GM12878 (cell line): Measurements from ENCODE around the gene EFNA3. TPM values are rescaled to one million over a fixed set of nuclear protein-coding genes. Genes with fewer than 3 reads are reported as not detected.

Experiments used
- BACH1 ChIP-seq: fragments of 450-650 bp; IDR thresholded peaks from 2 replicates; pipeline ENCODE4 v1.6.1; 2017; ENCODE audit warnings: mild to moderate bottlenecking, borderline replicate concordance
- BCL11A ChIP-seq: IDR thresholded peaks from 2 replicates; pipeline ENCODE4 v1.6.1; 2011; ENCODE audit warnings: low read depth, low read length
- JUNB ChIP-seq: IDR thresholded peaks from 2 replicates; pipeline ENCODE4 v1.6.1; 2016; ENCODE audit warnings: antibody characterized with exemption, mild to moderate bottlenecking
- MEF2A ChIP-seq: IDR thresholded peaks from 2 replicates; pipeline ENCODE4 v1.6.1; 2011; ENCODE audit warnings: low read depth, mild to moderate bottlenecking, low read length, moderate library complexity; ENCODE audit not compliant: insufficient read depth
- MYB ChIP-seq: fragments of 150-350 bp; IDR thresholded peaks from 2 replicates; pipeline ENCODE4 v1.6.1; 2014; ENCODE audit warnings: mild to moderate bottlenecking, low read depth, low read length, borderline replicate concordance
- NR2F1 ChIP-seq: fragments of 450-650 bp; conservative IDR thresholded peaks from 2 replicates; pipeline ENCODE4 v1.6.1; 2017; ENCODE audit warnings: mild to moderate bottlenecking
- POLR2A ChIP-seq: IDR thresholded peaks from 2 replicates; pipeline ENCODE4 v1.6.1; 2011; ENCODE audit warnings: low read depth, mild to moderate bottlenecking, low read length
- POLR2AphosphoS2 ChIP-seq: IDR thresholded peaks from 2 replicates; pipeline ENCODE4 v1.6.1; 2011; ENCODE audit warnings: low read depth, mild to moderate bottlenecking, low read length, improper control_type of control experiment, moderate library complexity
- RAD51 ChIP-seq: fragments of 450-650 bp; IDR thresholded peaks from 2 replicates; pipeline ENCODE4 v1.6.1; 2016; ENCODE audit warnings: moderate library complexity, mild to moderate bottlenecking, inconsistent platforms
- RUNX3 ChIP-seq: IDR thresholded peaks from 2 replicates; pipeline ENCODE4 v1.6.1; 2012; ENCODE audit warnings: low read length, inconsistent platforms
- SMAD5 ChIP-seq: IDR thresholded peaks from 2 replicates; pipeline ENCODE4 v1.6.1; 2016; ENCODE audit warnings: antibody characterized with exemption, low read depth
- STAT1 ChIP-seq: fragments of 450-650 bp; conservative IDR thresholded peaks from 2 replicates; pipeline ENCODE4 v1.6.1; 2014; ENCODE audit warnings: antibody characterized with exemption, mild to moderate bottlenecking
- ZBED1 ChIP-seq: IDR thresholded peaks from 2 replicates; pipeline ENCODE4 v1.6.1; 2016; ENCODE audit warnings: borderline replicate concordance
- ZNF687 ChIP-seq: fragments of 450-650 bp; IDR thresholded peaks from 2 replicates; pipeline ENCODE4 v1.6.1; 2017; ENCODE audit warnings: mild to moderate bottlenecking, moderate library complexity
- polyA plus RNA-seq, 11 experiments: library from polyadenylated mRNA; depleted of rRNA in 4 of 11; unstranded in 6 of 11; stranded (reverse) in 5 of 11; fragments of >200 nt; fragmentation: Nextera tagmentation in 4 of 11; fragmentation: Illumina TruSeq in 1 of 11; extraction: Ambion mirVana in 4 of 11; extraction: Trizol in 1 of 11; gene quantifications; 1 replicate in 1 of 11; 2 replicates in 10 of 11; pipeline versions ENCODE4 v1.2.1 to v1.2.3, GENCODE V29; 2011 to 2016; ENCODE audit warnings: inconsistent platforms in 2 of 11, missing spikeins in 2 of 11, low read depth in 1 of 11
- total RNA-seq, 4 experiments: library from RNA; depleted of rRNA in 3 of 4; stranded (reverse); fragments of >200 nt in 3 of 4; fragmentation: Illumina TruSeq in 1 of 4; extraction: Trizol in 1 of 4; gene quantifications; 2 replicates each; pipeline versions ENCODE4 v1.2.1 to v1.2.3, GENCODE V29; 2013 to 2021
- TF ChIP-seq, protein P1 (sequence below): fragments of 450-650 bp; formaldehyde crosslinking; IDR thresholded peaks from 2 replicates; pipeline ENCODE4 v1.4.0; 2020; ENCODE audit warnings: mild to moderate bottlenecking, moderate library complexity
- TF ChIP-seq, protein P2 (sequence below): fragments of 450-650 bp; conservative IDR thresholded peaks from 2 replicates; pipeline ENCODE4 v1.6.1; 2017; ENCODE audit warnings: mild to moderate bottlenecking, moderate library complexity
- TF ChIP-seq, protein P3 (sequence below): fragments of 450-650 bp; IDR thresholded peaks from 2 replicates; pipeline ENCODE4 v1.6.1; 2016; ENCODE audit warnings: mild to moderate bottlenecking, moderate library complexity, borderline replicate concordance

EFNA3 gene
- total and polyA plus RNA-seq, 10 of the 15 experiments (the other 5 are each of a cell fraction or from before 2014, with no cell fraction given) = 0.08 to 5.4 (median 1.1) TPM

GRCh38 chr1:155135415-155136028 lies 56.9 kb downstream of the EFNA3 start, which contains the start of gene SLC50A1 (continued):
- TF ChIP-seq RAD51 = no peak
- TF ChIP-seq JUNB = no peak
- TF ChIP-seq POLR2AphosphoS2 = peak; percentile 93
- TF ChIP-seq POLR2A = peak; percentile 93
- 0 out of 2 replicates have a peak, but pooled peaks have one; percentile 14 for TF ChIP-seq MEF2A
- TF ChIP-seq SMAD5 = peak; percentile 70; the same call in 1 of the 2 replicates
- TF ChIP-seq RUNX3 = peak; percentile 84
- TF ChIP-seq BCL11A = no peak
- TF ChIP-seq, protein P1, sequence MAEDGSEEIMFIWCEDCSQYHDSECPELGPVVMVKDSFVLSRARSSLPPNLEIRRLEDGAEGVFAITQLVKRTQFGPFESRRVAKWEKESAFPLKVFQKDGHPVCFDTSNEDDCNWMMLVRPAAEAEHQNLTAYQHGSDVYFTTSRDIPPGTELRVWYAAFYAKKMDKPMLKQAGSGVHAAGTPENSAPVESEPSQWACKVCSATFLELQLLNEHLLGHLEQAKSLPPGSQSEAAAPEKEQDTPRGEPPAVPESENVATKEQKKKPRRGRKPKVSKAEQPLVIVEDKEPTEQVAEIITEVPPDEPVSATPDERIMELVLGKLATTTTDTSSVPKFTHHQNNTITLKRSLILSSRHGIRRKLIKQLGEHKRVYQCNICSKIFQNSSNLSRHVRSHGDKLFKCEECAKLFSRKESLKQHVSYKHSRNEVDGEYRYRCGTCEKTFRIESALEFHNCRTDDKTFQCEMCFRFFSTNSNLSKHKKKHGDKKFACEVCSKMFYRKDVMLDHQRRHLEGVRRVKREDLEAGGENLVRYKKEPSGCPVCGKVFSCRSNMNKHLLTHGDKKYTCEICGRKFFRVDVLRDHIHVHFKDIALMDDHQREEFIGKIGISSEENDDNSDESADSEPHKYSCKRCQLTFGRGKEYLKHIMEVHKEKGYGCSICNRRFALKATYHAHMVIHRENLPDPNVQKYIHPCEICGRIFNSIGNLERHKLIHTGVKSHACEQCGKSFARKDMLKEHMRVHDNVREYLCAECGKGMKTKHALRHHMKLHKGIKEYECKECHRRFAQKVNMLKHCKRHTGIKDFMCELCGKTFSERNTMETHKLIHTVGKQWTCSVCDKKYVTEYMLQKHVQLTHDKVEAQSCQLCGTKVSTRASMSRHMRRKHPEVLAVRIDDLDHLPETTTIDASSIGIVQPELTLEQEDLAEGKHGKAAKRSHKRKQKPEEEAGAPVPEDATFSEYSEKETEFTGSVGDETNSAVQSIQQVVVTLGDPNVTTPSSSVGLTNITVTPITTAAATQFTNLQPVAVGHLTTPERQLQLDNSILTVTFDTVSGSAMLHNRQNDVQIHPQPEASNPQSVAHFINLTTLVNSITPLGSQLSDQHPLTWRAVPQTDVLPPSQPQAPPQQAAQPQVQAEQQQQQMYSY (CRISPR knock-in tag) = no peak
- no peak for TF ChIP-seq MYB
- TF ChIP-seq BACH1 = 0 out of 2 replicates have a peak, but pooled peaks have one; percentile 40
- TF ChIP-seq STAT1 = no peak
- TF ChIP-seq ZBED1 = no peak
- peak; percentile 75 for TF ChIP-seq ZNF687
- TF ChIP-seq, protein P2, sequence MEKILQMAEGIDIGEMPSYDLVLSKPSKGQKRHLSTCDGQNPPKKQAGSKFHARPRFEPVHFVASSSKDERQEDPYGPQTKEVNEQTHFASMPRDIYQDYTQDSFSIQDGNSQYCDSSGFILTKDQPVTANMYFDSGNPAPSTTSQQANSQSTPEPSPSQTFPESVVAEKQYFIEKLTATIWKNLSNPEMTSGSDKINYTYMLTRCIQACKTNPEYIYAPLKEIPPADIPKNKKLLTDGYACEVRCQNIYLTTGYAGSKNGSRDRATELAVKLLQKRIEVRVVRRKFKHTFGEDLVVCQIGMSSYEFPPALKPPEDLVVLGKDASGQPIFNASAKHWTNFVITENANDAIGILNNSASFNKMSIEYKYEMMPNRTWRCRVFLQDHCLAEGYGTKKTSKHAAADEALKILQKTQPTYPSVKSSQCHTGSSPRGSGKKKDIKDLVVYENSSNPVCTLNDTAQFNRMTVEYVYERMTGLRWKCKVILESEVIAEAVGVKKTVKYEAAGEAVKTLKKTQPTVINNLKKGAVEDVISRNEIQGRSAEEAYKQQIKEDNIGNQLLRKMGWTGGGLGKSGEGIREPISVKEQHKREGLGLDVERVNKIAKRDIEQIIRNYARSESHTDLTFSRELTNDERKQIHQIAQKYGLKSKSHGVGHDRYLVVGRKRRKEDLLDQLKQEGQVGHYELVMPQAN = no peak; the same call in 1 of the 2 replicates
- TF ChIP-seq, protein P3, sequence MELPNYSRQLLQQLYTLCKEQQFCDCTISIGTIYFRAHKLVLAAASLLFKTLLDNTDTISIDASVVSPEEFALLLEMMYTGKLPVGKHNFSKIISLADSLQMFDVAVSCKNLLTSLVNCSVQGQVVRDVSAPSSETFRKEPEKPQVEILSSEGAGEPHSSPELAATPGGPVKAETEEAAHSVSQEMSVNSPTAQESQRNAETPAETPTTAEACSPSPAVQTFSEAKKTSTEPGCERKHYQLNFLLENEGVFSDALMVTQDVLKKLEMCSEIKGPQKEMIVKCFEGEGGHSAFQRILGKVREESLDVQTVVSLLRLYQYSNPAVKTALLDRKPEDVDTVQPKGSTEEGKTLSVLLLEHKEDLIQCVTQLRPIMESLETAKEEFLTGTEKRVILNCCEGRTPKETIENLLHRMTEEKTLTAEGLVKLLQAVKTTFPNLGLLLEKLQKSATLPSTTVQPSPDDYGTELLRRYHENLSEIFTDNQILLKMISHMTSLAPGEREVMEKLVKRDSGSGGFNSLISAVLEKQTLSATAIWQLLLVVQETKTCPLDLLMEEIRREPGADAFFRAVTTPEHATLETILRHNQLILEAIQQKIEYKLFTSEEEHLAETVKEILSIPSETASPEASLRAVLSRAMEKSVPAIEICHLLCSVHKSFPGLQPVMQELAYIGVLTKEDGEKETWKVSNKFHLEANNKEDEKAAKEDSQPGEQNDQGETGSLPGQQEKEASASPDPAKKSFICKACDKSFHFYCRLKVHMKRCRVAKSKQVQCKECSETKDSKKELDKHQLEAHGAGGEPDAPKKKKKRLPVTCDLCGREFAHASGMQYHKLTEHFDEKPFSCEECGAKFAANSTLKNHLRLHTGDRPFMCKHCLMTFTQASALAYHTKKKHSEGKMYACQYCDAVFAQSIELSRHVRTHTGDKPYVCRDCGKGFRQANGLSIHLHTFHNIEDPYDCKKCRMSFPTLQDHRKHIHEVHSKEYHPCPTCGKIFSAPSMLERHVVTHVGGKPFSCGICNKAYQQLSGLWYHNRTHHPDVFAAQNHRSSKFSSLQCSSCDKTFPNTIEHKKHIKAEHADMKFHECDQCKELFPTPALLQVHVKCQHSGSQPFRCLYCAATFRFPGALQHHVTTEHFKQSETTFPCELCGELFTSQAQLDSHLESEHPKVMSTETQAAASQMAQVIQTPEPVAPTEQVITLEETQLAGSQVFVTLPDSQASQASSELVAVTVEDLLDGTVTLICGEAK = peak; percentile 86
- TF ChIP-seq NR2F1 = no peak
